NK-92 treated with Interleukin-12 subunit alpha and Interleukin-12 subunit beta, amount 100 ng/mL, for 24 hours (cell line): Measurements from ENCODE around the gene BRSK2.
"Not testable (repeated sequence)": the region's sequence is repeated elsewhere in the genome, so short reads cannot be mapped to it uniquely, and the experiment has no call there.

ENCODE experiments used
- DNase-seq: peaks from one replicate; lab custom pipeline; 2025; lab: John Stamatoyannopoulos, UW

Gene BRSK2

DNA sequence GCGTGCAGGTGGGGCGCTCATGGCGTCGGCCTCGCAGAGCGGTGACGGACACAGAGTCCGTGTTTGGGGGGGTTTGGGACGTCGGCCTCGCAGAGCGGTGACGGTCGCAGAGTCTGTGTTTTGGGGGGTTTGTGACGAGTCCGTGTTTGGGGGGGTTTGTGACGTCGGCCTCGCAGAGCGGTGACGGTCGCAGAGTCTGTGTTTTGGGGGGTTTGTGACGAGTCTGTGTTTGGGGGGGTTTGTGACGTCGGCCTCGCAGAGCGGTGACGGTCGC is 20.1 kb downstream of the BRSK2 start:
- DNase-seq: not testable (repeated sequence)

DNA sequence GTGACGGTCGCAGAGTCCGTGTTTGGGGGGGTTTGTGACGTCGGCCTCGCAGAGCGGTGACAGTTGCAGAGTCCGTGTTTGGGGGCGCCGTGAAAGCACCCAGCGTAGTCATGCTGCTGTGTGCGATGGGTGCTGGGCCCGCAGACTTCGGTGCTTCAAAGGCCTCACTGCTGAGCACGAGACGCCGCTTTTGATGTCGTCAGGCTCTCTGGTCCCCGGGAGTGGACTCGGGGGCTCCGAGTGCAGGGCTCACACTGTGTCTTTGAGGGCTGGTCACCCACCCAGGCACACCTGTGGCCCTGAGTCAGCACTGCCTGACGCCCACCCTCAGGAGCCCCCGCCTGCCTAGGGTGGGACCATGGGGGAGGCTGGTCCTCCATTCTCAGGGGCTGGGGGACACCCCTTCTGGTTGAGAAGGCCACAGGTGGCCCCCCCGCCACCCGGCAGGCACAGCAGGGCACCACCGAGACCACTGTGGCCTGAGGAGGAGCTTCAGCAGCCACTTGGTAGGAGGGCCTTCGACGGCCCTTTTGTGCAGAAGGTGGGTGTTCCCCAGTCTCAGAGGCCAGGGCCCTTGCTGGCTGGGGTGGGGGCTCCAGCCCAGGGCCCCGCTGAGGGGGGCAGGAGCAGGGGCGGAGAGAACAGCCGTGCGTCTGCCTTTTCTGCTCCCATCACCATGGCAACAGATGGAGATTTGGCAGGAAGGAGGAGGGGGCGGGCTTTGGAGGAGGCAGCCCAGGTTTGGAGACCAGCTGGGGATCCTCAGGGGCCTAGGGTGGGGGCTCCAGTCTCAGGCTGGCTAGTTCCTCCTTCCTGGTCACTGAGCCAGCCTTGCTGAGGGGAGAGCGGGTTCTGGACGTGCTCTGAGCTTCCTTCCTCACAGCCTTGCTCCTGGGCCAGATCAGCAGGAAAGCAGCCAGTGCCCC is 20.9 kb downstream of the BRSK2 start:
- no peak for DNase-seq

DNA sequence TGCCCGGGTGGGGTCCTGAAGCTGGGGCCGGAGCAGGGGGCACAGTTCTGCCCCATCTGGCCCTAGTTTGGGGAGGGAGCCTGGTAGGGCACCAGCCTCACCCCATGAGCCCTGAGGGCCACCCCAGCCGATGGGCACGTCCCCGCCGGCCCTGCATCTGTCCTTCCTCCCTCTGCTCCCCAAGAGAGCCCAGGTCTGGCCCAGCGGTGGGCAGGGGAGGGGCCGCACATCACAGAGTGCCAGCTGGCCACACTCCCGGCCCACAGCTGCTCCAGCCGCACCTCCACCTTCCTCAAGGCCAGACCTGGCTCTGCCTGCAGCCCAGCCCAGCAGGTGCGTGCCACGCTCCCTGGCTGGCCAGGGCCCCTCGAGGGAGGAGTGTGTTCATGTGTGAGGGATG is 21.6 kb downstream of the BRSK2 start:
- no peak for DNase-seq

DNA sequence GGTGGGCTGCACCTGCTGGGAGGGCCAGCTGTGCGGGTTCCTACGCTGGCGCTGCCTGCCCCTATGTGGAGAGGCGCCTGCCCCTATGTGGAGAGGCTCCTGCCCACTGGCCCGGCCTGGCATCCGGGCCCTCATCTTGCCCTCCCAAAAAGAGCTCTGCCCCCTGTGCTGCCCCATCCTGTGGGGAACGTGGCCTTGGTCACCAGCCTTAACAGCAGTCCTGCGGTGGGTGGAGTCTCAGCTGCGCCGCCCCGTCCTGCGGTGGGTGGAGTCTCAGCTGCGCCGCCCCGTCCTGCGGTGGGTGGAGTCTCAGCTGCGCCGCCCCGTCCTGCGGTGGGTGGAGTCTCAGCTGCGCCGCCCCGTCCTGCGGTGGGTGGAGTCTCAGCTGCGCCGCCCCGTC is 22.0 kb downstream of the BRSK2 start:
- DNase-seq: not testable (repeated sequence)

DNA sequence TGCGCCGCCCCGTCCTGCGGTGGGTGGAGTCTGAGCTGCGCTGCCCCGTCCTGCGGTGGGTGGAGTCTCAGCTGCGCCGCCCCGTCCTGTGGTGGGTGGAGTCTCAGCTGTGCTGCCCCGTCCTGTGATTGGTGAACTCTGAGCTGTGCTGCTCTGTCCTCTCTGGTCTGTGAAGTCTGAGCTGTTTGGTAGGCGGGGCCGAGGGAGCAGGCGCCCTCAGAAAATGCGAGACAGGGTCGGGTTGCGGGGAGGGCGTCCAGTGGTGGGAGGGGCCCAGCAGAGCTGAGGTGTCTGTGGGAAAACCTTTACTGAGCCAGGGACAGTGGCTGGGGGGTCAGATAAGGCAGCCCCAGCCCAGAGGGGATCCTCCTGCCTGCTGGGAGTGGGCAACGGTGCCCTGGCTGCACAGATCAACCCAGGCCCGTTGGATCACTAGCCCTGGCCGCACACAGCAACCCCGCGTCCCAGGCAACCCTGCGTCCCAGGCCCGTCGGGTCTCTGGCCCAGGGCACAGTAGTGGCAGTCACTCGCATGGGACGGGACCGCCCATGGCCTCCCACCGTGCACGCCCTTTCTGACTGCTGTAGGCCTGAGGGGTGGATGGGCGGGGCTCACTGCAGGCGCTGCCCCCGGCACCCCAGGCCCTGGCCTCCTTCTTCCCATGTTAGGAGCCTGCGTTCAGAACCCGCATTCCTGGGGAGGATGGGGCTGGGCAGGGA is 22.8 kb downstream of the BRSK2 start:
- DNase-seq: no peak

DNA sequence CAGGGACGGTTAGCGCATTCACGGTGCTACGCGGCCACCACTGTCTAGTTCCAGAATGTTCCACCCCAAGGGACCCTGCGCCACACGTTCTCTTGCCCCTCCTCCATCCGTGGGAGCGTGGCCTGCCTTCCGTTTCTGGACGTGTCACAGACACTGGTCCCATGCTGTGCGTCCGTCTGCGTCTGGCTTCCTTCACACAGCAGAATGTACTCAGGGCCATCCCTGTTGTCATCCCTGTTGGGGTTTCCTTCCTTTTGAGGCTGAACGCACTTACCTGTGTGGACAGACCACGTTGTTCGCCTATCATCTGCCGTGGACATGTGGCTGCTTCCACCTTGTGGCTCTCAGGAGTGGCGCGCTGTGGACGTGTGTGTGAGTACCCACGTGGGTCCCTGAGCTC is 24.9 kb downstream of the BRSK2 start:
- DNase-seq: no peak

DNA sequence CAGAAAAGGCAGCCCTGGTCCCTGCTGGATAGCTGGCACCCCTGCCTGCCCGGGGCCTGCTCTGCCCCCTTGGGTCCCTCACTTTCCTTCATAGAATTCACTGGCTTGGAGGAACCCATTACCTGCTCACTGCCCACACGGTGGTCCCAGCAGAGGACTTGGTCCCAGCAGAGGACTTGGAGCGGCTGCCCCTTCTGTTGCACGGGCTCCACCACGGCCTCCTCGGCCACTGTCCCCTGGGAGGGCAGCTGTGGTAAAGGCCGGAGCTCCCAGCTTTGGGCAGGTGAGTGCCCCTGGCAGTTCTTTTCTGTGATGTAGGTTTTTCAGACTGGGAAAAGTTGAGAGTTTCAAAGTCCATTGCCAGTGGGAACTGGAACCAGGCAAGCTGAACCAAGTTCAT is 25.9 kb downstream of the BRSK2 start:
- no peak for DNase-seq

DNA sequence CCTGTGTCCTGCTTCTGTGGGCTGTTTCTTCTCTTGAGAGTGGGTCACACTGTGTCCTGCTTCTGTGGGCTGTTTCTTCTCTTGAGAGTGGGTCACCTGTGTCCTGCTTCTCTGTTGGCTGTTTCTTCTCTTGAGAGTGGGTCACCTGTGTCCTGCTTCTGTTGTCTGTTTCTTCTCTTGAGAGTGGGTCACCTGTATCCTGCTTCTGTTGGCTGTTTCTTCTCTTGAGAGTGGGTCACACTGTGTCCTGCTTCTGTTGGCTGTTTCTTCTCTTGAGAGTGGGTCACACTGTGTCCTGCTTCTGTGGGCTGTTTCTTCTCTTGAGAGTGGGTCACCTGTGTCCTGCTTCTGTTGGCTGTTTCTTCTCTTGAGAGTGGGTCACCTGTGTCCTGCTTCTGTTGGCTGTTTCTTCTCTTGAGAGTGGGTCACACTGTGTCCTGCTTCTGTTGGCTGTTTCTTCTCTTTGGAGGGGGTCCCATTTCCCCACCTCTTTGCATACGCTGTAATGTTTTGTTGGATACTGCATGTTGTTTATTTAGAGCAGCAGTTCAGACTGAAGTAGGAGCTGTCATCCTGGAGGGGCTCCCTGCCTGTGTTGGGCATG is 28.6 kb downstream of the BRSK2 start:
- DNase-seq: not testable (repeated sequence)

DNA sequence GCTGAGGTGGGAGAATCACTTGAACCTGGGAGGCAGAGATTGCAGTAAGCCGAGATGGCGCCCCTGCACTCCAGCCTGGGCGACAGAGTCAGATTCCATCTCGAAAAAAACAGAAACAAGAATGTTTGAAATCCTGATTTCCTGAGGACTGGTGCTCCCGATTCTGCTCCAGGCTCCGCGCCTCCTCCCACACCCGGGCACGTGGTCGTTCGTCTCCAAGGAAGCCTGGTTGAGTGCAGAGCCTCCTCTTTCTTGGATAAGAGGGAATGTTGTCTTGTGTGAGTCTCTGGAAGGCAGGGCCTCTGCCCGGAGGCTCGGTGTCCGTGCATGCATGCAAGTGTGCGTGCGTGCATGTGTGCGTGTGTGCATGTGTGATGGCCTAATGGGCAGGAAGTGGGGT is 30.1 kb downstream of the BRSK2 start:
- no peak for DNase-seq

DNA sequence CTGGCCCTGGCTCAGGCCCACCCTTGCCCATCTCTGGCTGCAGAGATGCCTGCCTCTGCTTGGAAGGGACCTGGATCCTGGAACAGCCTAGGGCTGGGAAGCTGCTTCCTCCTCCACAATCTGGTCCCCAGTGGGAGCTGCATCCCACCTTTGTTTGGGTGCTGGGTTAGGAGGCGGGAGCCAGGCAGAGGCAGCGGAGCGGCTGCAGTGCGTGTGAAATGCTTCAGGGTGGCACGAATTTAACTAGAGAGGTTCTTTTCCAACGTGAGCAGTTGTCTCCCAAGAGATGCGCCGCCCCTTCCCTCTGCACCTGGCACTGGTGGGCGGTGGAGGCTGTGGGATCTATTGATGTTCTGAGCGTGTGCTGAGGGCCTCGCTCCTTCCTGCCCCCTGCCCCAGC is 31.6 kb downstream of the BRSK2 start:
- DNase-seq: no peak

DNA sequence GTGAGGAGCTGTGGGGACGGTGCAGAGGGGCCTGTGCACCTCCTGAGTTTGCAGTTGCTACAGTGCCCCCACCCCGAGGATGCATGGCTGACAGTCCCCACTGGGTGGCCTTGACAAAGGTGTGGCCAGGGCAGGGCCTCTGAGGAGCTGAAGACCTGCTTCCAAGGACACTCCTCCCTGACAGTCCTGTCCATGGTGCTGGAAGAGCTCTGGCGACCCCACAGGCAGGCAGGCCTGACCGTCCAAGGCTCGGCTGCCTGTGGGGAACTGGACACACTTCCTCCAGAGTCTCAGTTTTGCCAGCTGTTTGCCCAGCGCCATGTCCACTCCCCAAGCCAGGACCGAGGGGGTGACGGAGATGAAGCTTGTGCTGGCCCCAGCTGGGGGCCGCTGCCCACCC is 32.7 kb downstream of the BRSK2 start:
- DNase-seq: no peak

DNA sequence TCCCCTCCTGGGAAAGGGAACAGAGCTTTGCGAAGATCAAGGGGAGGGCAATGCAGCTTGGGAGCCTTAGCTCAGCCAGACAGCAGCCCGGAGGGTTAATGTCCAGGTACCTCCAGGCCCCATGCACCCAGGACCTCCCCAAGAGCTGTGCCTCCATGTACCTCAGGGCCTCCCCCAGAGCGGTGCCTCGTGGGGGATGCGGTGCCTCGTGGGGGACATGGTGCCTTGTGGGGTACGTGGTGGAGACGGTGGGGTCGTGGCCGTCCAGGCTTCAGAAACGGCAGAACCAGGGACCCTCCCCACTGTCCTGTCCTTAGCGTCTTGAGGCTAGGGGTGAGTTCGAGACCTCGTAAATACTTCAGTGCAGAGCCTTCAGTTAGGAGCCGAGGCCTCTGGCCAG is 33.2 kb downstream of the BRSK2 start:
- DNase-seq: no peak

DNA sequence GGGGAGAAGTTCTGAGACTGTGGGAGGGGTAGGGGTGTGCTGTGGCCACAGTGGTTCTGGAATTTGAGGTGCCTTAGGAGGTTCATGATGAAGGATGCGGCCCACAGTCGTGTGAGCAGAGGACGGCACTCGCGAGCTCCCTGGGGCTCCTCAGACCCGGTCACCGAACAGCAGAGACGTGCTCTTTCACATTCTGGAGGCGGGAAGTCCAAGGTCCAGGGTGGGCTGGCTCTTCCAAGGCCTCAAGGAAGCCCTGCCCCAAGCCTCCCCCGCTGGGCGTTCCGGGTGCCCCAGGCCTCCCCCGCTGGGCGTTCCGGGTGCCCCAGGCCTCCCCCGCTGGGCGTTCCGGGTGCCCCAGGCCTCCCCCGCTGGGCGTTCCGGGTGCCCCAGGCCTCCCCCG is 33.7 kb downstream of the BRSK2 start:
- not testable (repeated sequence) for DNase-seq

DNA sequence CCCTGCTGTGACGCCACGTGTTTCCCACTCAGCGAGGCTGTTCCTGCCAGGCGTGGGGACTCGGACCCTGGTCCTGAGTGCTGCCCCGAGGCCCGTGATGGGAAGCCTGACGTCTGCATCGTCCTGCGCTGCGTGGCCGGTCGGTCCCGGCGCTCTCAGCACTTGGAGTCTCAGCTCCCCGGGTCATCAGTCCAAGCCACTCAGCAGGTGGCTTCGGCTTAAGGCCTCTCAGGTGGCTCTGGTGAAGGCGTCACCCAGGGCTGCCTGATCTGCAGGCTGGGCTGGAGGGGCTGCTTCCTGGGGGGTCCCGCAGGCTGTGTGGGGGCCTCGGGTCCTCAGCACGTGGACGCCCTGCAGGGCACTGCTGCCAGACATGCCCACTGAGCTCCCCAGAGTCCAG is 35.3 kb downstream of the BRSK2 start:
- DNase-seq: no peak

DNA sequence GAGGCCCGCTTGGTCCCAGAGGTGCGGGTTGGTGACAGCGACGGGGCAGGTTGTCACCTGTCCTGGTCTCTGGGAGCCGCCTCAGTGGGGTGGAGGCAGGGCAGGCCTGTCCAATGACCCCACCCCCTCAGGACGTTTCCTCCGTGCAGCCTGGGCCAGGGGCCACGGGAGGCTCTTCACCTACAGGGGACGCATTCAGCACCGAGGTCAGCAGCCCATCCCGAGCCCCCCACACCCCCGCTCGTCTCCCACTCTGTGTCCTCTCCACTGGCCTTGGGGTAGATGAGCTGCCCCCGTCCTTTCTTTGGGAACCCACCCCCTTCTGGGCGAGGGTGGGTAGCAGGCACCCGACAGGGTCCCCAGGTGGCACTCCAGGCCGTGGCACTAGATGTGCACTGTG is 35.7 kb downstream of the BRSK2 start:
- DNase-seq: no peak

DNA sequence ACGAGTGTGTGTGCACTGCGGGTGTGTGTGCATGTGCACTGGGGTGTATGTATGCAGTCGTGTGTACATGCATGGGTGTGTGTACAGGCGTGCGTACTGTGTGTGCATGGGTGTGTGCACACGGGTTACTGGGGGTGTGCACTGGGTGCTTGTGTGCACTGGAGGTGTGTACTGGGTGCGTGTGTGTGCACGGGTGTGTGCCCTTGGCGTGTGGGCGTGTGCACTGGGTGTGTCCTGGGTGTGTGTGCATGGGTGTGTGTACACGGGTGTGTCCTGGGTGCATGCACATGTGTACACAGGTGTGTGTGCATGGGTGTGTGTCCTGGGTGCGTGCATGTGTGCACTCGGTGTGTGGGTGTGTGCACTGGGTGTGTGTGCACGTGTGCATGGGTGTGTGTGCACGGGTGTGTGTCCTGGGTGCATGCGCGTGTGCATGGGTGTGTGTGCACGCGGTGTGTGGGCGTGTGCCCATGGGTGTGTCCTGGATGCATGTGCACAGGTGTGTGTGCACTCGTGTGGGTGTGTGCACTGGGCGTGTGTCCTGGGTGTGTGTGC is 39.1 kb downstream of the BRSK2 start:
- DNase-seq: no peak

DNA sequence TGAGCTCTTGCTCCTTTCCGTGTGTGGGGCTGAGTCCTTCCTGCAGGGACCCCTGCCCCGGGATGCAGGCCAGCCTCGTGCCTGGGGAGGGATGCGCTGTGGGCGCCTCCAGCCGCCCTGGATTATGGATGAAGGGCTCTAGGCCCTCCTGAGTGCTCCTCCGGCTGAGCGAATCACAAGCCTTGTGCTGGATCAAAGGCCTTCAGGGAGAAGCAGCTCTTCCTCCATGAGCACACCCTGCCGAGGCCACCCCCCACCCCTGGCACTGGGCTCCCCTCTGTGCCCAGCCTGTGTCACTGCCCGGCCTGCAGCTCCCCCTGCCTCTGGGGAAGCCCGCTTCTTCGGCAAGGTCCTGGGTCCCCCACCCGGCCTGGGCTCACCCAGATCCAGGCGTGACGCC is 43.8 kb downstream of the BRSK2 start:
- no peak for DNase-seq

DNA sequence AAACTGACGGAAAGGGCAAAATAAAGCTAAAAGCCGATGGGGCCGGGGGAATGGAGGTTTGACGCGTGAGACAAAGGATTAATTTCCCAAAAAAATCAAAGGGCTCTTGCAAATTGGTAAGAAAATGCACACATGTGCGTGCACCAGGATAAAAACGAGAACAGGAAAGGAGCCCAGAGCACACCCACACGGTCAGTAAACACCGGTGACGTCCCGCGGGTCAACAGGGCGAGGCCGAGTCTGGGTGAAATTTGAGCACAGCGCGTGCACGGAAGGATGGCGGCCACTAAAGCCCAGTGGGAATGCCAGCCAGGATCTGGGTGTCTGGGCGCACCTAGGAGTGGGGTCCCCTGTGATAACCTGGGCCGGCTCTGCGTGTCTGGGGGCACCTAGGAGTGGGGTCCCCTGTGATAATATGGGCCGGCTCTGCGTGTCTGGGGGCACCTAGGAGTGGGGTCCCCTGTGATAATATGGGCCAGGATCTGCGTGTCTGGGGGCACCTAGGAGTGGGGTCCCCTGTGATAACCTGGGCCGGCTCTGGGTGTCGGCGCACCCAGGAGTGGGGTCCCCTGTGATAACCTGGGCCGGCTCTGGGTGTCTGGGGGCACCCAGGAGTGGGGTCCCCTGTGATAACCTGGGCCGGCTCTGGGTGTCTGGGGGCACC is 44.4 kb downstream of the BRSK2 start:
- DNase-seq: no peak

DNA sequence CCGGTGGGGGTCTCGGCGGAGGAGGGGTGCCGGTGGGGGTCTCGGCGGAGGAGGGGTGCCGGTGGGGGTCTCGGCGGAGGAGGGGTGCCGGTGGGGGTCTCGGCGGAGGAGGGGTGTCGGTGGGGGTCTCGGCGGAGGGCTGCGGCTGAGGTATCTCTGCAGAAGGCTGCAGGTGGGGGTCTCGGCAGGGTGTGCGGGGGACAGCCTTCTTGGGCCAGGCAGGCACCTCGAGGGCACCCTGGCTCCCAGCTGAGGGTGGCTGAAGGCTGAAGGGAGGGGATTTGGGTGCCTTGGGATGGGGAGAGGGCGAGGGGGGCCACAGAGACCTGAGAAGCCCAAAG is 45.7 kb downstream of the BRSK2 start:
- not testable (repeated sequence) for DNase-seq

DNA sequence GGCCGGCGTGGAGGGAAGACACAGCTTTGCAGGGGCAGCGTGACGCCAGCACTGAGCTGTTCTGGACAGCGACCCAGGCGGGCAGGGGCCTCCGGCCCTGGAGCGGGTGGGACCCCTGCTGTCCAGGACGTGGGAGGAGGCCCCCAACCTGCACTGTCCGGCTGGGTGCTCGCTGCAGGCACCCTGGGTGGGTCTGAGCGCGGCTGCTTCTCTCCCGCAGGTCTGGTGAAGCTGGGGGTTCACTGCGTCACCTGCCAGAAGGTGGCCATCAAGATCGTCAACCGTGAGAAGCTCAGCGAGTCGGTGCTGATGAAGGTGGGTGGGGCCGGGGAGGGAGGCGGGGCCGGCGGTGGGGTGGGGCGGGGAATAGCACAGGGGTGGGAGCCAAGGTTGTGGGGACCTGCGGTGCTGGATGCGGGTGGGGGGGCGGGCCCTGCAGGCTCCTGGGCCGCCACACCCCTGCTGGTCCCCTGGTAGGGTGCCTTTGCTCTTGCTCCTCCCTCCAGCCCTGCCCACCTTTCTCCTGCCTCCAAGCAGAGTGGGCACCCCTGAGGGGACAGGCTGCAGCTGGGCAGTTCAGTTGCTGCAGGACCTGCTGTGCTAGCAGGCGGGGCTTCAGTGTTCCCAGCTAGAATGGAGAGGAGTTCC is 46.2 kb downstream of the BRSK2 start:
- no peak for DNase-seq

DNA sequence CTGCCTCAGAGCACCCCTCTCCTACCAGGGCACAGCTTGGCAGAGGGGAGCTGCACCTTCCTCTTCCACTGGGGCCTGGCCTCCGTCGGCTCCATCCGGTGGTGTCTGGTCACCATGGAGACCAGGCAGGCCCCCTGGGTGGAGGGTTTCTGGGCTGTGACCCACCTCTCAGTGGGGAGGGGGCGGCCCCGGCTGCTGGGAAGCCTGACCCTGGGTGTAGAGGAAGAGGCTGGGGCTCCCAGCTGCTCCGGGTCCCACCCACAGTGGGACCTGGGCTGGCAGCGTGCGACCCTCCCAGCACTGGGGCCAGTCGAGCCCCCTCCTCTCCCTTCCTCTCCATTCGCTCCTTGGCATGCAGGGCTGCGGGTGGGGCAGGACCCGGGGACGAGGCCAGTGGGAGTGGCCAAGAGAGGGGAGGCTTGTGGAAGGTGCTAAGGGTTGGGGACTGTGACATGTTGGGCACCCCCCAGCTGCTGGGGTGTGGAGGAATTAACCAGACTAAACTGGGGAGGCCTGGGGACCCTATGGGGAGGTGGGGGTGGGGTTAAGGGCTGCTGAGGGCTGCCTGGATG is 46.8 kb downstream of the BRSK2 start:
- DNase-seq: no peak

DNA sequence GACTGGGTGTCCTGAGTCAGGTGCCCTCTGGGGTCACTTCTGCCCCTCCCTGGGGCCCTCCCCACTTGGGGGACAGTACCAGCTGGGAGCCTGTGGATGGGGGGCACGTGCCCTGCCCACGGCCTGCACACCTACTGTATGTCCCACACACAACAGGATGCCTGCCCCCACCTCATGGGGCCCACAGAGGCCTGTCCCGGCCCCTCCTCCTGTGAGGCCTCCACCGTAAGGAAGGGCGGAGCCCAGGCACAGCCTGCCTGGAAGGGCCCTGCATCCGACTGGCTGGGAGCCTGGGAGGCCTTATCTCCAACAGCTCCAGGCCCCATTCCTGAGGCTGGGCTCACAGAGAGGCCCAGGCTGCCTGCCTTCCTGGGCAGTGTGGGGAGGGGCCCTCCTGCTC is 47.8 kb downstream of the BRSK2 start:
- DNase-seq: no peak
